HepG2 (cell line): Measurements from ENCODE around the gene TMEM258. TPM values are rescaled to one million over a fixed set of nuclear protein-coding genes. Genes with fewer than 3 reads are reported as not detected.

Experiments
- BCL6 ChIP-seq: IDR thresholded peaks from 2 replicates; pipeline ENCODE4 v1.6.1; 2016; ENCODE audit warnings: missing genetic modification reagents, missing compliant biosample characterization
- CEBPG ChIP-seq: IDR thresholded peaks from 2 replicates; pipeline ENCODE4 v1.6.1; 2016
- DNMT3B ChIP-seq: conservative IDR thresholded peaks from 2 replicates; pipeline ENCODE4 v1.6.1; 2016; ENCODE audit warnings: missing biosample characterization, control low read depth
- ELF1 ChIP-seq: sonication (generic); formaldehyde crosslinking; IDR thresholded peaks from 2 replicates; pipeline ENCODE4 v1.4.0; 2020; ENCODE audit warnings: missing genetic modification reagents
- JUND ChIP-seq: sonication (generic); formaldehyde crosslinking; IDR thresholded peaks from 2 replicates; pipeline ENCODE4 v1.8.0; 2022; ENCODE audit warnings: mild to moderate bottlenecking, missing genetic modification reagents
- KLF15 ChIP-seq: sonication (generic); formaldehyde crosslinking; IDR thresholded peaks from 2 replicates; pipeline ENCODE4 v1.8.1; 2023; ENCODE audit warnings: borderline replicate concordance, mild to moderate bottlenecking, inconsistent platforms, missing genetic modification reagents, mixed read lengths
- KLF6 ChIP-seq: IDR thresholded peaks from 2 replicates; pipeline ENCODE4 v1.8.0; 2016; ENCODE audit warnings: missing biosample characterization, missing genetic modification reagents
- MAFG ChIP-seq: sonication (generic); formaldehyde crosslinking; IDR thresholded peaks from 2 replicates; pipeline ENCODE4 v1.5.1; 2020; ENCODE audit warnings: mild to moderate bottlenecking, missing genetic modification reagents
- MZF1 ChIP-seq: sonication (generic); formaldehyde crosslinking; IDR thresholded peaks from 2 replicates; pipeline ENCODE4 v1.8.1; 2023; ENCODE audit warnings: mild to moderate bottlenecking, missing genetic modification reagents, borderline replicate concordance
- NBN ChIP-seq: fragments of 450-650 bp; conservative IDR thresholded peaks from 2 replicates; pipeline ENCODE4 v1.6.1; 2017
- NFRKB ChIP-seq: fragments of 450-650 bp; IDR thresholded peaks from 2 replicates; pipeline ENCODE4 v1.6.1; 2017
- POGZ ChIP-seq: sonication (generic); formaldehyde crosslinking; IDR thresholded peaks from 2 replicates; pipeline ENCODE4 v1.4.0; 2020; ENCODE audit warnings: mild to moderate bottlenecking, missing genetic modification reagents
- REL ChIP-seq: sonication (generic); formaldehyde crosslinking; conservative IDR thresholded peaks from 2 replicates; pipeline ENCODE4 v1.8.0; 2022; ENCODE audit warnings: mild to moderate bottlenecking, missing genetic modification reagents, moderate library complexity
- SRF ChIP-seq: IDR thresholded peaks from 2 replicates; pipeline ENCODE4 v1.6.1; 2011; ENCODE audit warnings: mild to moderate bottlenecking, low read depth, low read length, moderate library complexity
- YY1 ChIP-seq: IDR thresholded peaks from 2 replicates; pipeline ENCODE4 v1.6.1; 2011; ENCODE audit warnings: low read length, low read depth, moderate library complexity, mild to moderate bottlenecking; ENCODE audit not compliant: insufficient read depth, insufficient replicate concordance
- ZNF30 ChIP-seq: sonication (generic); formaldehyde crosslinking; IDR thresholded peaks from 2 replicates; pipeline ENCODE4 v1.5.0; 2020; ENCODE audit warnings: mild to moderate bottlenecking, missing genetic modification reagents
- ZNF317 ChIP-seq: sonication (generic); formaldehyde crosslinking; IDR thresholded peaks from 2 replicates; pipeline ENCODE4 v1.5.0; 2020; ENCODE audit warnings: mild to moderate bottlenecking, missing genetic modification reagents
- ZNF326 ChIP-seq: sonication (generic); formaldehyde crosslinking; IDR thresholded peaks from 2 replicates; pipeline ENCODE4 v1.4.0; 2020; ENCODE audit warnings: missing genetic modification reagents, borderline replicate concordance
- ZNF383 ChIP-seq: sonication (generic); formaldehyde crosslinking; IDR thresholded peaks from 2 replicates; pipeline ENCODE4 v1.4.0; 2020; ENCODE audit warnings: missing genetic modification reagents, mild to moderate bottlenecking, borderline replicate concordance
- ZNF546 ChIP-seq: sonication (generic); formaldehyde crosslinking; conservative IDR thresholded peaks from 2 replicates; pipeline ENCODE4 v1.8.1; 2023; ENCODE audit warnings: mild to moderate bottlenecking, missing genetic modification reagents
- polyA plus RNA-seq, 8 experiments: library from polyadenylated mRNA; depleted of rRNA in 3 of 8; stranded (reverse) in 7 of 8; unstranded in 1 of 8; fragments of >200 nt; fragmentation: Illumina TruSeq in 4 of 8; extraction: Trizol in 4 of 8; gene quantifications; 2 replicates each; pipeline versions ENCODE4 v1.2.1 to v1.2.3, GENCODE V29; 2011 to 2016; ENCODE audit warnings: low read depth in 4 of 8, missing spikeins in 1 of 8, mixed read lengths in 1 of 8; ENCODE audit not compliant: insufficient read depth in 1 of 8
- total RNA-seq, 5 experiments: library from RNA; depleted of rRNA; stranded (reverse); fragments of >200 nt; fragmentation: Illumina TruSeq; extraction: Trizol; gene quantifications; 2 replicates each; pipeline ENCODE4 v1.2.3, GENCODE V29; 2016; ENCODE audit warnings: low read depth in 1 of 5
- TF ChIP-seq, protein P1 (sequence below): IDR thresholded peaks from 2 replicates; pipeline ENCODE4 v1.6.1; 2016; ENCODE audit warnings: missing genetic modification reagents, missing compliant biosample characterization
- TF ChIP-seq, protein P2 (sequence below), 2 experiments: sonication (generic) in 1 of 2; formaldehyde crosslinking in 1 of 2; IDR thresholded peaks; 2 replicates each; pipeline versions ENCODE4 v1.4.0 to v1.6.1; 2018 to 2020; ENCODE audit warnings: missing genetic modification reagents in 2 of 2, borderline replicate concordance in 1 of 2, low read depth in 1 of 2, mild to moderate bottlenecking in 1 of 2, missing biosample characterization in 1 of 2
- TF ChIP-seq, protein P3 (sequence below): sonication (generic); formaldehyde crosslinking; IDR thresholded peaks from 2 replicates; pipeline ENCODE4 v1.4.0; 2020; ENCODE audit warnings: mild to moderate bottlenecking, missing genetic modification reagents
- TF ChIP-seq, protein P4 (sequence below): sonication (generic); formaldehyde crosslinking; IDR thresholded peaks from 2 replicates; pipeline ENCODE4 v1.4.0; 2020; ENCODE audit warnings: mild to moderate bottlenecking, missing genetic modification reagents

Gene TMEM258
- total and polyA plus RNA-seq, 2 of the 13 experiments (the other 11 are each of a cell fraction or from before 2014, with no cell fraction given): 175 to 424 TPM

DNA sequence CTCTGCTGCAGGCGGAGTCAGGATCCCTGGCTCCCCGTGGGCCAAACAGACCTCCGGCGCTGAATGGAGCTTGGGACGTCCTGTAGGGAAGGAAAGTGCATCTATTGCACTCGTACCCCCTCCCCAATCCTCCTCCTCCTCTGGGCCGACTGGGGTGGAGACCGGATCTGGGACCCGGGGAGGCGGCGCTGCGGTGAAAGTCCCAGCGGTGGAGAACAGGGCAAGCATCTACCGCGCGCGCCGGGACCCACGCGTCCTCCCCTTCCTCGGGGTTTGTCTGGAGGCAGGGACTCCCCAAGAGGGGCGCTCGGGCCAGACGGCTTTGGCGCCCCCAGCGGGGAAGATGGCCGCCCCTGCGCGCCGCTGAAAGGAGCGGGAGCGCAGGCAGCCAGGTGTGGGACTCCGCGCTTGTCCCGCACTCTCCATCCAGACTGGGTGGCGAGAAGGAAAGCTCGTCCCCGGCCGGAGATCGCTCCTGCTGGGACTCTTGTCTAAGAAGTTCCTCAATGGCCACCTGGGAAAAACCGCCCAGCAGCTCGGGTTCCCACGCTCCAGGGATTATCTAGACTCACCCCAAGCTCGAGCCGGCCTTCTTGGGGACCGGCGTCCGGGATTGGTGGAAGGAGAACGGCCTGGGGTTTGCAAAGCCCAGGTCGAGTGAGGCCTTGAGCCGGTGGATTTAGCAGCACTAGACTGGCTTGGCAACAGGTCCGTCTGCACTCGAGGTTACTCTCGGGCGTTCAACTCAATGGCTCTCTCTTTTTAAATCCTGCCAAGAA lies 36.4 kb upstream of the TMEM258 start (continued):
- TF ChIP-seq, protein P1, sequence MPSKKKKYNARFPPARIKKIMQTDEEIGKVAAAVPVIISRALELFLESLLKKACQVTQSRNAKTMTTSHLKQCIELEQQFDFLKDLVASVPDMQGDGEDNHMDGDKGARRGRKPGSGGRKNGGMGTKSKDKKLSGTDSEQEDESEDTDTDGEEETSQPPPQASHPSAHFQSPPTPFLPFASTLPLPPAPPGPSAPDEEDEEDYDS (CRISPR knock-in tag): no peak
- TF ChIP-seq ZNF383 (CRISPR knock-in tag) (no peak), KLF6 (no peak), ZNF317 (CRISPR knock-in tag) (no peak), MZF1 (no peak), NBN (no peak), DNMT3B (CRISPR knock-in tag) (no peak), REL (CRISPR knock-in tag) (no peak), SRF (no peak), KLF15 (CRISPR knock-in tag) (no peak), NFRKB (no peak), ELF1 (CRISPR knock-in tag) (no peak), POGZ (CRISPR knock-in tag) (no peak), ZNF30 (CRISPR knock-in tag) (no peak), BCL6 (no peak), ZNF546 (CRISPR knock-in tag) (no peak), JUND (CRISPR knock-in tag) (no peak), CEBPG (CRISPR knock-in tag) (no peak), MAFG (CRISPR knock-in tag) (no peak), ZNF326 (CRISPR knock-in tag) (no peak), YY1 (peak; percentile 91)
- TF ChIP-seq, protein P2, sequence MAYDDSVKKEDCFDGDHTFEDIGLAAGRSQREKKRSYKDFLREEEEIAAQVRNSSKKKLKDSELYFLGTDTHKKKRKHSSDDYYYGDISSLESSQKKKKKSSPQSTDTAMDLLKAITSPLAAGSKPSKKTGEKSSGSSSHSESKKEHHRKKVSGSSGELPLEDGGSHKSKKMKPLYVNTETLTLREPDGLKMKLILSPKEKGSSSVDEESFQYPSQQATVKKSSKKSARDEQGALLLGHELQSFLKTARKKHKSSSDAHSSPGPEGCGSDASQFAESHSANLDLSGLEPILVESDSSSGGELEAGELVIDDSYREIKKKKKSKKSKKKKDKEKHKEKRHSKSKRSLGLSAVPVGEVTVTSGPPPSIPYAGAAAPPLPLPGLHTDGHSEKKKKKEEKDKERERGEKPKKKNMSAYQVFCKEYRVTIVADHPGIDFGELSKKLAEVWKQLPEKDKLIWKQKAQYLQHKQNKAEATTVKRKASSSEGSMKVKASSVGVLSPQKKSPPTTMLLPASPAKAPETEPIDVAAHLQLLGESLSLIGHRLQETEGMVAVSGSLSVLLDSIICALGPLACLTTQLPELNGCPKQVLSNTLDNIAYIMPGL (CRISPR knock-in tag; IDR thresholded peaks at IDR 0.05; ENCODE audit: borderline replicate concordance in 1 of 2, low read depth in 1 of 2): peak; percentile 72 to 82; a peak in 3 of 4 replicates
- TF ChIP-seq, protein P3, sequence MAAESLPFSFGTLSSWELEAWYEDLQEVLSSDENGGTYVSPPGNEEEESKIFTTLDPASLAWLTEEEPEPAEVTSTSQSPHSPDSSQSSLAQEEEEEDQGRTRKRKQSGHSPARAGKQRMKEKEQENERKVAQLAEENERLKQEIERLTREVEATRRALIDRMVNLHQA (CRISPR knock-in tag): no peak
- TF ChIP-seq, protein P4, sequence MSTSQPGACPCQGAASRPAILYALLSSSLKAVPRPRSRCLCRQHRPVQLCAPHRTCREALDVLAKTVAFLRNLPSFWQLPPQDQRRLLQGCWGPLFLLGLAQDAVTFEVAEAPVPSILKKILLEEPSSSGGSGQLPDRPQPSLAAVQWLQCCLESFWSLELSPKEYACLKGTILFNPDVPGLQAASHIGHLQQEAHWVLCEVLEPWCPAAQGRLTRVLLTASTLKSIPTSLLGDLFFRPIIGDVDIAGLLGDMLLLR: no peak
